ENCODE data around the gene BRINP3. TPM values are rescaled to one million over a fixed set of nuclear protein-coding genes. Genes with fewer than 3 reads are reported as not detected.

The BRINP3 gene
- total RNA-seq, 1 donor from 2014 or later = 2.1 TPM

DNA sequence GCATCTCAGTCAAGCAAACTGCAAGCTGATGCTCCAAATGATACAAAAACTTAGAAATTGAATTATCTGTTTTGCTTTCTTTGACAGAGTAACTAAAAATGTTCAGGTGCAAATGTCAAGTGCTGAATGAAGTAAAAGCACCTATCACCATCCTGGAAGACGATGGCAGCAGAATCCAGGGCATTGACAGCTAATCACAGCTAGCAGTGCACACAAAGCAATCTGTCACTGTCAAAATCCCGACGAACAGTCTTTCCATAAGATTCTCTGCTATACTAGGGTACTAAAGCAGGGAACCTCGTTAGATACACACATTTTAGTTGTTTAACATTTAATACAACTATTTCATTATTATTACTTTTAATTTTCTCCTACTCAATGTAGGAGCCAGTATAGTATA is 233.3 kb downstream of the BRINP3 start:
- Histone ChIP-seq H3K27ac (no peak overlapping the region), H3K9me3 (no peaks in the 10 kb centered on the region), H3K36me3 (no peaks in the 10 kb centered on the region), H3K4me3 (no peak overlapping the region), H3K27me3 (ENCODE audit: low read depth) (no peaks in the 10 kb centered on the region), H3K4me1 (no peaks in the 10 kb centered on the region)
- intact Hi-C loops (cut with DNase I) = no loop called here
- TF ChIP-seq, protein P1, sequence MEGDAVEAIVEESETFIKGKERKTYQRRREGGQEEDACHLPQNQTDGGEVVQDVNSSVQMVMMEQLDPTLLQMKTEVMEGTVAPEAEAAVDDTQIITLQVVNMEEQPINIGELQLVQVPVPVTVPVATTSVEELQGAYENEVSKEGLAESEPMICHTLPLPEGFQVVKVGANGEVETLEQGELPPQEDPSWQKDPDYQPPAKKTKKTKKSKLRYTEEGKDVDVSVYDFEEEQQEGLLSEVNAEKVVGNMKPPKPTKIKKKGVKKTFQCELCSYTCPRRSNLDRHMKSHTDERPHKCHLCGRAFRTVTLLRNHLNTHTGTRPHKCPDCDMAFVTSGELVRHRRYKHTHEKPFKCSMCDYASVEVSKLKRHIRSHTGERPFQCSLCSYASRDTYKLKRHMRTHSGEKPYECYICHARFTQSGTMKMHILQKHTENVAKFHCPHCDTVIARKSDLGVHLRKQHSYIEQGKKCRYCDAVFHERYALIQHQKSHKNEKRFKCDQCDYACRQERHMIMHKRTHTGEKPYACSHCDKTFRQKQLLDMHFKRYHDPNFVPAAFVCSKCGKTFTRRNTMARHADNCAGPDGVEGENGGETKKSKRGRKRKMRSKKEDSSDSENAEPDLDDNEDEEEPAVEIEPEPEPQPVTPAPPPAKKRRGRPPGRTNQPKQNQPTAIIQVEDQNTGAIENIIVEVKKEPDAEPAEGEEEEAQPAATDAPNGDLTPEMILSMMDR (IDR thresholded peaks at IDR 0.05) = no peak
- ATAC-seq (no peak), DNase-seq (no peak)

DNA sequence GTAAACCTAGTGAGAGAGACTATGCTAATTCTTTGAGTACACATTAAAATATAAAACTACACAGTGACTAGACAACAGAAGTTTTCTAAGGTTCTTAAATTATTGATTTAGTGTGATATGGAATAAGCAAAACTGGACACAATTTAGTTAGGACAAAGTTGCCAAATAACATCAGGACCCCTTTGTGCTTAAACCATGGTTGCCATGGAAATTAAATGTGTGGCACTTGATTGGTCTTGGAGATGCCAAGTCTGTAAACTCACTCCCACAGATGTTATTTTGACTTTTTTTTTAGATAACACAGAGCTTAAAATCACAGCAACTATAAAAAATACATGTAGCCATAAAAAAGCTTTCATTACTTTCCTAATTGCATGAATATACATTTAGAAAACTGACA is 234.6 kb downstream of the BRINP3 start:
- H3K27ac ChIP-seq = no peak overlapping the region
- no peaks in the 10 kb centered on the region for H3K27me3 ChIP-seq (ENCODE audit: low read depth)
- no peaks in the 10 kb centered on the region for H3K9me3 ChIP-seq
- no peaks in the 10 kb centered on the region for H3K36me3 ChIP-seq
- no peak overlapping the region for H3K4me3 ChIP-seq
- DNase-seq = no peak
- H3K4me1 ChIP-seq = no peaks in the 10 kb centered on the region
- no peak for ATAC-seq
- intact Hi-C loops (cut with DNase I) = no loop called here
- TF ChIP-seq, protein P1 (IDR thresholded peaks at IDR 0.05) = no peak

DNA sequence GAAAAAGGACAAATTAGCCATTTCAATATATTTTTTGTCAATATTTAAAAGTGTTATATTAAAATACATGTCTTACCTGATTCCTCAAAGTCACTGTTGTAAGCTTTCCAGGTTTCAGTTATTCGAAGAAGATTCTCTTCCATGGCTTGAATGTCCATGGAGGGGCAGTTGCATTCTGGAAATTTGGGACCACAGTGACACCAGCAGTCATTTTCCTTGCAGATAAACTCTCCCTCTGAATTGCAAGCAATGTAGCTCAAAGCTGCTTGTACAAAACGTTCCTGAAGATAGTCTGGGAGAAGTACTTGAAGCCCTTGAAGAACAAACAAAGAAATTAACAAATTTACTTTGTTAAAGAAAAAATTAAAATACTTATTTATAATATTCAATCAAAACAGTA is 251.7 kb downstream of the BRINP3 start:
- H3K4me3 ChIP-seq = no peak overlapping the region
- intact Hi-C loops (cut with DNase I) = no loop called here
- no peak overlapping the region for H3K27ac ChIP-seq
- H3K36me3 ChIP-seq = no peaks in the 10 kb centered on the region
- ATAC-seq = no peak
- no peaks in the 10 kb centered on the region for H3K4me1 ChIP-seq
- TF ChIP-seq, protein P1 (IDR thresholded peaks at IDR 0.05) = no peak
- no peaks in the 10 kb centered on the region for H3K27me3 ChIP-seq (ENCODE audit: low read depth)
- no peak for DNase-seq
- no peaks in the 10 kb centered on the region for H3K9me3 ChIP-seq

DNA sequence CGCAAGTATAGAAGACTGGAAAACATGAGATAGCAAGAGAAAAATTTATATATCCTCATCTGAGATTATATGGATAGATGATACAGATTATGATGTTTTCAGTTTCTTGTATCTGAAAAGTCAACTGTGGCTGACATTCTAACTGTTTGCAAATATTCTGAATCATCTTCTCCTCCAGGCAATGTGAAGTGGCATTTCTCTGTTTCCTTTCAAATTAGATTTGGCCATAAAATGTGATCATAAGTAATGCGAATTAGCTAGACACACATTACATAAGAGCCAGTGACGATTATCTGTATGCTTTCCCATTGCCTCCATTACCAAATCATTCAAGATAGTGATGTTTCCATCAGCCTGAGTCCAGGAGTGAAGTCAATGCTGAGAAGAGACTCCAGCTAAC is 265.2 kb downstream of the BRINP3 start:
- no peaks in the 10 kb centered on the region for H3K9me3 ChIP-seq
- H3K4me3 ChIP-seq = no peak overlapping the region
- intact Hi-C loops (cut with DNase I) = no loop called here
- no peaks in the 10 kb centered on the region for H3K4me1 ChIP-seq
- H3K27ac ChIP-seq = no peak overlapping the region
- ATAC-seq (no peak), DNase-seq (no peak)
- no peaks in the 10 kb centered on the region for H3K36me3 ChIP-seq
- TF ChIP-seq, protein P1 (IDR thresholded peaks at IDR 0.05) = no peak
- no peaks in the 10 kb centered on the region for H3K27me3 ChIP-seq (ENCODE audit: low read depth)

DNA sequence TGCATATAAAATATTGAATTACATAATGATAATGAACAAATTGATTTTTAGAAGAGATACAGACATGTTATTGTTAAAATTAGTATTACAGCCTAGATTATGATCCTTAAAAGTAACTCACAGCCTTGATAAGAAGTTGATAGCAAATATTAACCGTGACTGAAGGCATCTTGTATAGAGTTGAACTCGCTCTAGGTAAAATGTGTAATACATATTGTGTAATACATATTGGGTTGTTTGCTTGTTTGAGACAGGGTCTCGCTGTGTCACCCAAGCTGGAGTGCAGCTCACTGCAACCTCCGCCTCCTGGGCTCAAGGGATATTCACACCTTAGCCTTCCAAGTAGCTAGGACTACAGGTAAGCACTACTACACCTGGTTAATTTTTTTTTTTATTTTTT is 269.9 kb downstream of the BRINP3 start:
- H3K36me3 ChIP-seq = no peaks in the 10 kb centered on the region
- no peaks in the 10 kb centered on the region for H3K4me1 ChIP-seq
- no peak overlapping the region for H3K4me3 ChIP-seq
- TF ChIP-seq, protein P1 (IDR thresholded peaks at IDR 0.05) = no peak
- H3K9me3 ChIP-seq = no peaks in the 10 kb centered on the region
- intact Hi-C loops (cut with DNase I) = no loop called here
- no peak overlapping the region for H3K27ac ChIP-seq
- ATAC-seq (no peak), DNase-seq (no peak)
- H3K27me3 ChIP-seq (ENCODE audit: low read depth) = no peaks in the 10 kb centered on the region

DNA sequence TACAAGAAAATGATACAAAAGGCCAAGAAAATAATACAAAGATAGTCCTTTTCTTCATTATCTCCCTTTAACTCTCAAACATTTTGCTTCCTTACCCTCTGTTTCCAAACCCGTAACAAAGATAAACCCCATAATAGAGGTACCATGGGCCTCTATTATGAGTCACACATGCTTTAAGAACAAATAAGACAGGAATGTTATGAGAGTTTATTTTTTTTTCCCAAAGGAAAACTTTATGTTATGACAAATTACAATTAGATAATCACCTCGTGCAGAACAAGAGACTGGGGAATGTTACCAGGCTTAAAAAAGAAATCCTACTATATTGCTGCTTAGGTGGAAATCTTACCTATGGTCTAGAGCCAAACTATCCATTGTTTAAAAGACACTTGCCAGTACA is 272.0 kb downstream of the BRINP3 start:
- no peaks in the 10 kb centered on the region for H3K4me1 ChIP-seq
- H3K4me3 ChIP-seq = no peak overlapping the region
- intact Hi-C loops (cut with DNase I) = no loop called here
- H3K27ac ChIP-seq = no peak overlapping the region
- no peaks in the 10 kb centered on the region for H3K36me3 ChIP-seq
- TF ChIP-seq, protein P1 (IDR thresholded peaks at IDR 0.05) = no peak
- H3K9me3 ChIP-seq = no peaks in the 10 kb centered on the region
- no peak for ATAC-seq
- no peak for DNase-seq
- no peaks in the 10 kb centered on the region for H3K27me3 ChIP-seq (ENCODE audit: low read depth)
